Motor neuron (in vitro differentiated cells): ENCODE data around the gene PIMREG. TPM values are rescaled to one million over a fixed set of nuclear protein-coding genes. Genes with fewer than 3 reads are reported as not detected.
A peak's percentile ranks its signal among the peaks of the same experiment; 100 is the strongest.

Experiments
- ATAC-seq, 8 experiments: fragments of 200-7000 bp; cut with Tn5 transposase; replicated peaks in 6 of 8; 2 replicates each; pipeline ENCODE4 v1.8.0; 2021; ENCODE audit warnings: mild to moderate bottlenecking in 8 of 8, moderate library complexity in 8 of 8
- H3K27ac ChIP-seq, 2 donors: fragments of 250-450 bp; sonication (Bioruptor Pico); 2 replicates each; pipeline ENCODE4 v1.9.0; 2021; ENCODE audit warnings: antibody characterized with exemption in 2 of 2, mild to moderate bottlenecking in 2 of 2, moderate library complexity in 1 of 2
- H3K4me1 ChIP-seq, 2 donors: fragments of 250-450 bp; sonication (Bioruptor Pico); replicated peaks in 1 of 2; 2 replicates each; pipeline ENCODE4 v1.6.1; 2021; ENCODE audit warnings: antibody characterized with exemption in 2 of 2, mild to moderate bottlenecking in 2 of 2, moderate library complexity in 1 of 2
- H3K4me3 ChIP-seq, 5 donors: fragments of 250-450 bp; sonication (Bioruptor Pico); 2 replicates each; pipeline ENCODE4 v1.9.0; 2021; ENCODE audit warnings: antibody characterized with exemption in 5 of 5, mild to moderate bottlenecking in 5 of 5, moderate library complexity in 4 of 5
- WGBS, 10 experiments: fragments of 450-650 bp; shearing (Covaris generic); methylation state at CpG; one replicate each; pipeline ENCODE4 v1.0.0; 2022; 5-methylcytosine and 5-hydroxymethylcytosine counted together
- in situ Hi-C, 9 experiments: fragments of 400-800 bp; cut with MboI; loops; one replicate each; pipeline ENCODE4 v1.15.0; 2021; ENCODE audit warnings: low sequenced_read_pairs in 9 of 9, low pct_unique_long_range_greater_than_20kb in 2 of 9; ENCODE audit not compliant: unreplicated experiment in 9 of 9
- total RNA-seq, 8 experiments: library from RNA; unstranded; fragments of 300-600 nt; gene quantifications; 2 replicates each; pipeline versions ENCODE4 v1.2.3 to v1.2.4, GENCODE V29; 2022

The PIMREG gene
- total RNA-seq, 8 experiments from 2014 or later: 0.71 to 47.6 (median 3.5) TPM; not detected in 1

DNA sequence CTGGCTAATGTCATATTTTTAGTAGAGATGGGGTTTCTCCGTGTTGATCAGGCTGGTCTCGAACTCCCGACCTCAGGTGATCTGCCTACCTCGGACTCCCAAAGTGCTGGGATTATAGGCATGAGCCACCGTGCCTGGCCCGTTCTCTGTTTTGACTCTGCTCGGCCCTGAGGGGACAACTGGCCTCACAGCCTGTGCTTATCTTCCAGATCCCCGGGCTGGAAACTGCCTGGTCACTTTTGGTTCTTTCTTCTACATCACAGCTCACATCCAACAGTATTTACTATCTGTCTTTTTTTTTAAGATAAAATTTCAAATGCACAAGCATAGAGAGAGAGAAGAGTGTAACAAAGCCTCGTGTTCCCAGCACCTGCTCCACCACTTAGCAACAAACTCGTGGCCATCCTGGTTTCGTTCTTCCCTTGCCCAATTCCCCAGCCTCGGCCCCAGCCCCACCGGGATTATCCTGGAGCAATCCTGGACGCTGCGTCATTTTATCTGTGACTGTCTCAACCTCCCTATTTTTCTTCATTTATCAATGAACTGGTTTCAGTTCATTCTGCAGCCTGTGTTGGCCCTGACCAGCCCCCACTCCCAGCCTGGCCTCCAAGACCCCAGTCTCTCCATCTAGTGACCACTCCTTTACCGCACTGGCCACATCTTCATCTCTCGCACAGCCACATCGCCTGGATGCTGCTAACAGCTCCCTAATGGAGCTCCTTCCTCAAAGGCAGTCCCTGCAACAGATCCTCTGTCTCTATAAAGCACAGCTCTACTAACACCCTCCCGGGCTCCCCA lies 21.1 kb downstream of the PIMREG start:
- Histone ChIP-seq H3K4me3 (no peak overlapping the region), H3K4me1 (peaks cover 3 to 11% of the 10 kb centered on the region in 2 donors), H3K27ac (no peak overlapping the region)
- no peak for ATAC-seq
- in situ Hi-C loops: no loop called here
- WGBS, 10 experiments: 0 to 93% (median 77%) methylated on average over 2 to 14 of the region's 19 CpGs; no CpG with 5 or more reads in 1 of the 10 experiments

DNA sequence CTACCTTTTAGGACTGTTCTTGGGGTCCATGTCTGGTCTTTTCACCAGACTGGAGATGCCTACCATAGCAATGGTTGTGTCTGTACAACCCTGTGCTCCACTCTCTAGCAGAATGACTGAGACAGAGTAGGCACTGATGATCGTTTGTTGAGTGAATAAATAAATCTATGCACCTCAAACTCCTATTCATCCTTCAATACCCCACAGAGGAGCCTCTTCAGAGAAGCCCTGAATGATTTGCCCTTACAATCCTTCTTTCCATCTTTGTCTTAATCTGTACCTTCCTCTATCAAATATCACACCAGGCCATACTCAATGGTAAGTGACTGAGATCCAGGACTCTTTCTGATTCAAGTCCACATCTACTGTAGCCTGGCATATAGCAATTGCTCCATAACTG lies 23.3 kb downstream of the PIMREG start:
- in situ Hi-C loops: no loop called here
- WGBS, 10 experiments: 67 to 91% (median 67%) methylated on average over 1 of the region's 1 CpG; no CpG with 5 or more reads in 7 of the 10 experiments
- Histone ChIP-seq H3K4me3 (no peak overlapping the region), H3K27ac (no peak overlapping the region), H3K4me1 (no peaks in the 10 kb centered on the region)
- no peak for ATAC-seq

DNA sequence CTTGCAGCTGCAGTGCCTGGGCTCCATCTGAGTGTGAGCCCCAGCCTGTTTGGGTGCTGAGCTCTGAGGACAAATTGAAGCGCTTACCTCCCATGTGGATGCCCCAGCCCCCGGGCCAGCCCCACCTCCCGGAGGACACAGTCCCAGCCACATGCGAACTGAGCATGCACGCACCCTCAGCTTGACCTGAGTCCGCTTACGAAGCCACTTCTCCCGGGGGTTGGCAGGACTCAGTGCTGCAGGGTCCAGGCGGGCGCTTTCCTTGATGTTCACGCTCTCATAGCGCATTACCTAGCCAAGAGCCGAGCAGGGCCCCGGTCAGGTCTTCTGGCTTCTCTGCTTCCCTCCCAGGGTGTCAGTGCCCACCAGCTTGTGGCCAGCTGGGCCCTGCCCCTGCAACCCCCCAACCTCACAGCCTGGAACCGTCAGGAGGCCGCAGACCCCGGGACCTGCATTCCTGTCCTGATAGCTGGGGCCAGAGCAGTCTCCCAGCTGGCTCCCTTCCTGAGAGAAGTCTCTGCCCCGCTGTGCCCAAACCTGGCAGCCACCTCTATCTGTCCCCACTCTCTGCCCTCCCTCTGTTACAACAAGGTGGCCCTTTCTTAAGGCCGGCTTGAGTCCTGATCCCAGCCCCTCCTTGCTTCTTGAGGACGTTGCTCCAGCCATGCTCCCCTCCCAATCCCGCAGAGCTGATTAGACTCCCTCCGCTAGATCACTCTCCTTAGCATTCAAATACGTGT lies 24.0 kb downstream of the PIMREG start:
- Histone ChIP-seq H3K4me1 (peaks cover 0 to 5% of the 10 kb centered on the region in 2 donors), H3K27ac (no peak overlapping the region), H3K4me3 (no peak overlapping the region)
- ATAC-seq: no peak
- WGBS, 10 experiments: 40 to 93% (median 80%) methylated on average over 1 to 10 of the region's 23 CpGs; no CpG with 5 or more reads in 2 of the 10 experiments
- in situ Hi-C loops: no loop called here

DNA sequence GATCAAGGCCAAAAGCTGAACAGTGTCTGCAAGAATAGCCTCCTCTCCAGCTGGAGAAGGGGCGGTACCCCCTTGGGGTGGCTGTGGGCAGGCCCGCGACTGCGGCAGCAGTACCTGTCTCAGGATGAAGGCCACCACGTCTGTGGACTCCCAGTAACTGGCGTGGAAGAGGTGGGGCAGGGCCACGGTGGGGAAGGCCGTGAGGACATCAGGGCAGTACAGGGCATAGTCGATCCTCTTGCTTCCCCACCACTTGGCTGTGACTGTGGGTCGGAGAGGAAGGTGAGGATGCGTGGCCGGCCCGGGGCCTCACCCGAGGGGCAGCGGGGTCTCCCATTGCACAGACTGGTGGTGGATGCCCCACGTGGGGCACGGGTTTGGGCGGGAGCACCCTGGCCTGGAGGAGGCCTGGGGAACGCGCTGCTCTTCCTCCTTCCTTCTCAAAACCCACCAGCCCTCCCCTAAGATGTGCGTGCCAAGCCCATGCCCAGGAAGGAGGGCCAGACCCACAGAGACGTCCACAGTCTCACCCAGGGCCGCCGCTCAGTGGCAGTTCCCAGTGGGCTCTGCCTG lies 26.0 kb downstream of the PIMREG start:
- H3K27ac ChIP-seq: no peak overlapping the region
- H3K4me3 ChIP-seq: no peak overlapping the region
- WGBS, 10 experiments: 100% methylated on average over 2 to 5 of the region's 24 CpGs; no CpG with 5 or more reads in 7 of the 10 experiments
- ATAC-seq: no peak
- peaks cover 3 to 14% of the 10 kb centered on the region in 2 donors for H3K4me1 ChIP-seq
- in situ Hi-C loops: no loop called here

DNA sequence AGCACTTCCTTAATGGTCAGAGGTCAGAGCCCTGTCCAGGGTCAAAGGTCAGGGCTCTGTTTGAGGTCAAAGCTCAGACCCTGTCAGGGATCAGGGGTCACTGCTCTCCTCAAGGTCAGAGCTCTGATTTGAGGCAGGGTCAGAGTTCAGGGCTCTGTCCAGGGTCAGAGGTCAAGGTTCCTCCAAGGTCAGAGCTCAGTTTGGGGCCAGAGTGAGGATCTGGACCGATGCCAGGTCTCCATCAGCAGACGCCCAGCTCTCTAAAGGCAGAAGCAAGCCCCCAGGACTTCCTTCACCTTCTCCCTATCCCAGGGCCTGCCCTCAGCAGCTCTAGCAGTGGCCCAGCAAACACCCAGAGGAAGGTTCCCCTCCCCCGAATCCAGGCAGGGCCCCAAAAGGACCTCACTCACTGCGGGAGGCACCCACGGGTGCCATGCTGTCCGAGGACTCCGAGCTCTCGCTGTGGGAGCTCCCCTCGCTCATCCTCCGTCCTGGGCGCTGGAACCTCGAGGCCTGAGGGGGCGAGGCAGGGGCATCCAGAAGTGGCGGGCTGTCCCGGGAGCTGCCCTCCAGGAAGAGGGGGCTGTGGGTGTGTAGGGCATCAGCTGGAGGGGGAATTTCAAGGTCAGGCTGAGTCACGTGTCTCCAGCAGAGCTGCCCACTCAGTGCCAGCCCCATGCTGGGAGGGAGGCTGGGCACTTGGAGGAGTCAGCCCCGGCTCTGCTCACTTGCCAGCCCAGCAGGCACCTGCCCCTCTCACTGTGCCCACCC lies 26.7 kb downstream of the PIMREG start:
- Histone ChIP-seq H3K4me1 (peaks cover 9 to 16% of the 10 kb centered on the region in 2 donors), H3K27ac (no peak overlapping the region), H3K4me3 (no peak overlapping the region)
- peak in 1 of 8 experiments; percentile 1 for ATAC-seq
- in situ Hi-C loops: no loop called here
- whole genome bisulfite sequencing, 10 experiments: 90% methylated on average over 2 of the region's 17 CpGs; no CpG with 5 or more reads in 9 of the 10 experiments

DNA sequence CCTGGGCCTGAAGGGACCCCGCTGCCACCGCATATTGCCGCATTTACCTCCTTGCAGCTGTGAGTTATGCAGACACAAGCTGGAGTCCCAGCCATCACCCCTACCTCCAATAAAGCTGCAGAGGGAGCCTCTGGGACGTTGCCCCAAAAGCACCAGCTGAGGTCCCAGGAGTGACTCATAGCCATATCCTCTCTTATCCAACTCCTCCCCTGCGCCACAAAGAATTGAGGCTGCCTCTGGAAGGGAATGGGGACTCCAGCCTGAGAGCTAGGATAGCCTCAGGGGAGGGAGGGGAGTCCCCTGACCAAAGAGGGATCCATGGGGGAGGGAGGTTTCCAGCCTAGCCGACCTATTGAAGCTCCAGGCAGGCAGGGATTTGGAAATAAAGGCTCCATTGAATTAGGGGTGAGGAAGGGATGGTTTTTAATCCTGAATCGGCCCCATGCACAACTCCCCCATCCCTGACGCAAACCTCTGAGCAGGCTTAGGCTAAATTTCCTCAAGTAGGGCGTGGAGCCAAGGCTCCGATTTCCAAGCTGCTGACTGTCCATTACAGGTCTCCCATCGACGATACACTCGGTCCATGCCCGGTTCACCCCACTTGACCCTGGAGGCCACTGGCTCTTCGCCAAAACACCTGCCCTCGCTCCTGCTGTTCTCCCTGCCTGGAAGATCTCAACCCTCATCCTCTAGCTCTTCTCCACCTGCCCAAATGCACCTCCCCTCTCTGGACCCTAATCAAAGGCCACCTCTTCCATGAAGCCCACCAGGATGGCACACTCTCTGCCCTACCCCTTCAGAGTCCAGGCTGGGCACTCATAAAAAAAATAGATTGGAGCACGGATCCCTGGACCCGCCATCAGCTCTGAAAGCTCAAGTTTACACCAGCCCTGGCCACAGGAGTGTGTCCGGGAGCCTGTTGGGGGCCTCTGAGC lies 27.5 kb downstream of the PIMREG start:
- in situ Hi-C loops: no loop called here

DNA sequence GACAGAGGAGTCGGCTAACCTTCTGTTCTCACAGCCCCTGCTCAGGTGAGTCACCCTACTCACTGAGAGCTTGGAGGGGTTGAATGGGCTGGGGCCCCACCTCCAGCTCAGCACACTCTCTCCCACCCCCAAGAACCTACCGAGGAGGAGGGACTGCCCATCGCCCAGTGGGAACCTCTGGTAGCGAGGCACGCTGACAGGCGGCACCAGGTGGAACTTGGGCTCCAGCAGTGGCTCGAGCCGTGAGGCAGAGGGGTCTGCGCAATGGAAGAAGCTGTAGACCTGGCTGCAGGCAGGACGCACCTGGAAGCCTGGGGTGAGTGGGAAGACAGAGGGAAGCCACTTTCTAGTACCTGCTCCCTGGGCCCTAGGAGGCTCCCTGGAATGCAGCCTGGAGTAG lies 28.3 kb downstream of the PIMREG start:
- Histone ChIP-seq H3K27ac (peak overlapping the region in 1 of 2 donors; percentile 12), H3K4me1 (peaks cover 24 to 29% of the 10 kb centered on the region in 2 donors), H3K4me3 (no peak overlapping the region)
- no peak for ATAC-seq
- 83% methylated on average over 2 of the region's 10 CpGs; no CpG with 5 or more reads in 9 of the 10 experiments for WGBS, 10 experiments
- in situ Hi-C loops: no loop called here

More for the DNA sequence above, 27.5 kb downstream of the PIMREG start:
- Histone ChIP-seq H3K27ac (no peak overlapping the region), H3K4me3 (no peak overlapping the region), H3K4me1 (peaks cover 17 to 23% of the 10 kb centered on the region in 2 donors)
- ATAC-seq: peak in 7 of 8 experiments; percentile 17 to 88 (median 32)
- WGBS, 10 experiments: 36 to 100% (median 69%) methylated on average over 1 to 10 of the region's 19 CpGs; no CpG with 5 or more reads in 2 of the 10 experiments

DNA sequence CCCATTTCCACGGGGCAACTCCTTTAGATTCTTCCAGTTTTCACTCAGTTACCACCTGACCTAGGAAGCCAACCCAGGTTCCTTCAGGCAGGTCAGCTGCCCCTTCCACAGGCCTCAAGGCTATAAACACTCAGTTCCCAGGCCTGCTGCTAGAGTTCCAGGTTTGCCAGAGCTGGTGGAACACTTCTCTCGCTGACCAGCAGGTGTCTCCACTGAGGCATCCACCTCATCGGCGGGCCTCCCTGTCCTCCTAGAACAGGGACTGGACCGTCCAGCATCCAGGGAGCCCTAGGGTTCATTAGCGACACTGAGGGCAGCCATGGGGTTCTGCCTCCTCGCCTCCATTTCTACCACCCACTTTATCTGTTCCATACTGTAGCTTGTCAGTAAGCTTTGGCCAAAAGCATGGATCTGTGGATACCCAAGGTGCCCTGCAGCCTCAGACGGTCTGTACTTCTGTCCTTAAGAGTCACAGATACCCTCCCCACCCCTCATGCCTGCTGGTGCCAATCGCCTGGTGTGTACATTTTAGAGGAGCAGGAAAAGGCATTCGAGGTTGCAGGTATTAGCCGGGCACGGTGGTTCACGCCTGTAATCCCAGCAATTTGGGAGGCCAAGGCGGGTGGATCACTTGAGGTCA lies 29.0 kb downstream of the PIMREG start:
- in situ Hi-C loops: no loop called here
- 0 to 100% (median 8%) methylated on average over 1 to 8 of the region's 14 CpGs; no CpG with 5 or more reads in 4 of the 10 experiments for WGBS, 10 experiments
- ATAC-seq: peak; percentile 56 to 88 (median 77)
- no peak overlapping the region for H3K4me3 ChIP-seq
- peaks cover 29 to 31% of the 10 kb centered on the region in 2 donors for H3K4me1 ChIP-seq
- peak overlapping the region in 1 of 2 donors; percentile 12 for H3K27ac ChIP-seq

DNA sequence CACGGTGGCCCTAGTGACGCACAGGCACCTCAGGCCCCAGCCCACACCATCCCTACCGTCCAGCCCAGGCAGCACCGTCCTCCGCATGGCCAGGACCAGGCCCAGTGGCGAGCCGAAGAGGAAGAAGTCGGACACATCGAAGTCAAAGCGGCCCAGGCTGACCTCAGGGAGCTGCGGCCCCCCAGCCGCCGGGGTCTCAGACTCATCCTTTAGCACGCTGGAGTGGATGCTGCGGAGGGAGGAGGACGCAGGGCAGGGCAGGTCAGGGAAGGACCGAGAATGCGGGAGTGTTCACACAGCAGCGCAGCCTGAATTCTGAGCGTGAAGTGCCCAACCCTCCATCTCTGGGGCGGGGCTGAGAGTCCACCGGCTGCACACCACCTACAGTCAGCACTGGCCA lies 30.1 kb downstream of the PIMREG start:
- WGBS, 10 experiments: 53 to 100% (median 88%) methylated on average over 1 to 7 of the region's 22 CpGs; no CpG with 5 or more reads in 5 of the 10 experiments
- Histone ChIP-seq H3K4me3 (no peak overlapping the region), H3K4me1 (peaks cover 39 to 42% of the 10 kb centered on the region in 2 donors), H3K27ac (no peak overlapping the region)
- in situ Hi-C loops: no loop called here
- no peak for ATAC-seq

DNA sequence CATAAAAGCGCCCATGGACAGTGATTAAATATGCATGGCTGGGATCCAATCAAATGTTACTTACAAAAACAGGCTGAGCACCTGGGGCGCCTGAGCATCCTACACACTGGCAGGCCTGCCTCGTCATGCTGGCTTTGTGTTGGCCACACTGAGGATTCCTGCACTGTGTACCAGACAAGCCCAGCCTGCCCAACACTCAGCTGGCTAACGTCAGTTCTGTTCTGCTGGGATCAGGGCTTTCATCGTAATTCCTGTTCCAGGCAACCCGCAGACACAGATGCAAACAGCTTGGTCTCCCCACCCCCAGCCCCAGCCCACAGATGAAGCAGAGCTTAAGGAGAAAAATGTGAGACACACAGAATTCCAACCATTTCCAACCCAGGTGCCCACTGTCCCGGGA lies 30.7 kb downstream of the PIMREG start:
- H3K27ac ChIP-seq: no peak overlapping the region
- WGBS, 10 experiments: 0 to 67% (median 38%) methylated on average over 1 to 6 of the region's 7 CpGs; no CpG with 5 or more reads in 3 of the 10 experiments
- in situ Hi-C loops: no loop called here
- no peak overlapping the region for H3K4me3 ChIP-seq
- ATAC-seq: peak in 2 of 8 experiments; percentile 45 to 51
- H3K4me1 ChIP-seq: peaks cover 44 to 48% of the 10 kb centered on the region in 2 donors

DNA sequence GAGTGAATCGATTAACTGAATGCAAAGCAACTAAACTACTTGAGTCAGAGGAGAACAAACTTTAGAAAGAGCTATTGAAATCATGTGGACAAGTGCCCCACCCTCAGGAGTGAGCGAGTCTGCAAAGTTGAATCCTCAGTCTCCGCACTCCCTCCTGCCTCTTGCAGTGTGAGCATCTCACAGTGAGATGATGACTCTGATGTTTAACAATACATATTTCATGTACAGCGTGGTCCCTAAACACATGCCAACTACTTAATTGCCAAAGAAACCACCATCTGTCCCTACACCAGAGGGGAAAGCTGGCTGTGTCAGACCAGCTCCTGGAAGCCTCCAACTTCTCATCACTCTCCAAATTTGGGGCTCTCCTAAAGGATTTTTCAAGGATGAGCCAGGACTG lies 31.2 kb downstream of the PIMREG start:
- in situ Hi-C loops: no loop called here
- 13 to 69% (median 43%) methylated on average over 1 to 2 of the region's 4 CpGs; no CpG with 5 or more reads in 6 of the 10 experiments for WGBS, 10 experiments
- H3K4me3 ChIP-seq: no peak overlapping the region
- H3K4me1 ChIP-seq: peaks cover 49 to 53% of the 10 kb centered on the region in 2 donors
- ATAC-seq: peak in 2 of 8 experiments; percentile 8 to 19
- H3K27ac ChIP-seq: no peak overlapping the region
